Parathyroid adenoma (tissue), 2 donors: ENCODE results near the gene RUSC2.

Experiments used
- H2AFZ ChIP-seq: fragments of 300-600 bp; sonication (generic); one replicate; pipeline ENCODE4 v1.7.0; 2017; ENCODE audit warnings: antibody characterized with exemption, mild to moderate bottlenecking
- H3K27ac ChIP-seq: fragments of 300-600 bp; sonication (generic); one replicate; pipeline ENCODE4 v1.7.0; 2017
- H3K27me3 ChIP-seq: fragments of 300-600 bp; sonication (generic); one replicate; pipeline ENCODE4 v1.7.0; 2017; ENCODE audit warnings: low read length; ENCODE audit not compliant: control insufficient read depth, insufficient read depth
- H3K36me3 ChIP-seq: fragments of 300-600 bp; sonication (generic); one replicate; pipeline ENCODE4 v1.7.0; 2017; ENCODE audit warnings: low read length; ENCODE audit not compliant: control insufficient read depth, insufficient read depth
- H3K4me1 ChIP-seq: fragments of 300-600 bp; sonication (generic); one replicate; pipeline ENCODE4 v1.7.0; 2017; ENCODE audit warnings: control low read depth
- H3K4me2 ChIP-seq: fragments of 300-600 bp; sonication (generic); one replicate; pipeline ENCODE4 v1.7.0; 2017; ENCODE audit warnings: low read length
- H3K4me3 ChIP-seq: fragments of 300-600 bp; sonication (generic); one replicate; pipeline ENCODE4 v1.7.0; 2017; ENCODE audit warnings: low read depth, low read length
- H3K79me2 ChIP-seq: fragments of 300-600 bp; sonication (generic); one replicate; pipeline ENCODE4 v1.7.0; 2017; ENCODE audit warnings: control low read depth
- H3K9ac ChIP-seq: fragments of 300-600 bp; sonication (generic); one replicate; pipeline ENCODE4 v1.7.0; 2017; ENCODE audit warnings: mild to moderate bottlenecking
- H3K9me3 ChIP-seq: fragments of 300-600 bp; sonication (generic); one replicate; pipeline ENCODE4 v1.7.0; 2017; ENCODE audit warnings: low read length; ENCODE audit not compliant: control insufficient read depth
- CTCF ChIP-seq: fragments of 300-600 bp; sonication (generic); IDR thresholded peaks from one replicate; pipeline ENCODE4 v1.7.0; 2017; ENCODE audit warnings: antibody characterized with exemption, mild to moderate bottlenecking
- donor health status: primary hyperparathyroidism.

RUSC2 gene

GRCh38 chr9:35517552-35518224 lies 27.8 kb downstream of the RUSC2 start:
- H3K4me1 ChIP-seq: peaks cover 20% of the 10 kb centered on the region
- no peak overlapping the region for H3K4me3 ChIP-seq
- H3K36me3 ChIP-seq: no peaks in the 10 kb centered on the region
- peaks cover 10% of the 10 kb centered on the region for H3K79me2 ChIP-seq
- TF ChIP-seq CTCF: no peak
- peak overlapping the region; percentile 7 for H3K4me2 ChIP-seq
- no peaks in the 10 kb centered on the region for H3K27me3 ChIP-seq
- peak overlapping the region; percentile 78 for H3K27ac ChIP-seq
- H2AFZ ChIP-seq: no peak overlapping the region
- no peaks in the 10 kb centered on the region for H3K9me3 ChIP-seq
- no peak overlapping the region for H3K9ac ChIP-seq

GRCh38 chr9:35518225-35518821 lies 28.4 kb downstream of the RUSC2 start:
- Histone ChIP-seq H3K4me1 (peaks cover 20% of the 10 kb centered on the region), H3K4me2 (peak overlapping the region; percentile 7)

GRCh38 chr9:35518981-35519679 lies 29.2 kb downstream of the RUSC2 start:
- Histone ChIP-seq H3K27me3 (no peaks in the 10 kb centered on the region), H2AFZ (no peak overlapping the region), H3K9me3 (no peaks in the 10 kb centered on the region), H3K79me2 (peaks cover 10% of the 10 kb centered on the region), H3K27ac (peak overlapping the region; percentile 78), H3K4me3 (no peak overlapping the region), H3K4me1 (peaks cover 20% of the 10 kb centered on the region), H3K36me3 (no peaks in the 10 kb centered on the region), H3K9ac (no peak overlapping the region), H3K4me2 (peak overlapping the region; percentile 20)
- TF ChIP-seq CTCF: no peak

More at GRCh38 chr9:35518225-35518821, 28.4 kb downstream of the RUSC2 start:
- Histone ChIP-seq H3K36me3 (no peaks in the 10 kb centered on the region), H3K9ac (no peak overlapping the region), H3K79me2 (peaks cover 10% of the 10 kb centered on the region), H3K27me3 (no peaks in the 10 kb centered on the region), H2AFZ (no peak overlapping the region), H3K4me3 (no peak overlapping the region), H3K9me3 (no peaks in the 10 kb centered on the region), H3K27ac (peak overlapping the region; percentile 78)
- no peak for TF ChIP-seq CTCF

- Histone ChIP-seq H3K4me3 (no peak overlapping the region), H3K79me2 (peaks cover 7% of the 10 kb centered on the region), H2AFZ (no peak overlapping the region), H3K27ac (peak overlapping the region; percentile 78), H3K36me3 (no peaks in the 10 kb centered on the region), H3K9ac (no peak overlapping the region), H3K27me3 (no peaks in the 10 kb centered on the region), H3K9me3 (no peaks in the 10 kb centered on the region), H3K4me2 (peak overlapping the region; percentile 20), H3K4me1 (peaks cover 20% of the 10 kb centered on the region)
- no peak for TF ChIP-seq CTCF
Measured at GRCh38 chr9:35519692-35520363, 29.9 kb downstream of the RUSC2 start.
